ENCODE results near the gene GPR52.
"Not testable (repeated sequence)": the region's sequence is repeated elsewhere in the genome, so short reads cannot be mapped to it uniquely, and the experiment has no call there.

The GPR52 gene

GRCh38 chr1:174447866-174448530 is at the start of gene GPR52:
TSS of gene GPR52 (plus strand) at chr1:174447964. CDS start at chr1:174448112, 148 bp downstream.
- DNase-seq, result no peak

DNA sequence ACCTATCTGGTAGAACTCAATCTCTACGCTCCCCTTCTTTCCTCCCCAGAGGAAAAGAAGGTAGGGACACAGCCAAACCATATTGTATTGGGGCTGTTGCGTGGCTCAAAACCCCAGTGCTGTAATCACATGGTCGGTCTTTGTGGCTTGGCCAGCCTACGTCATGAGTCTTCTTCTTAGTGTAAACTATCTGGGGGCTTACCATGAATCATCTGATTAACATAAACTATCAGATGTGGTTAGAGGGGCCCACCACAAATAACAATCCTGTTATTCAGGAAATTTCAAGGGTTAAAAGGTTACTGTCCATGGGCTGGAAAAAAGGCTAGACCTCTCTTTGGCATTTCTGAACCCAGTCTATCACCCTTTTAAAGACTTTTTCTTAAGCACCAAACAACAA is 49.5 kb upstream of the GPR52 start:
- no peak for DNase-seq

DNA sequence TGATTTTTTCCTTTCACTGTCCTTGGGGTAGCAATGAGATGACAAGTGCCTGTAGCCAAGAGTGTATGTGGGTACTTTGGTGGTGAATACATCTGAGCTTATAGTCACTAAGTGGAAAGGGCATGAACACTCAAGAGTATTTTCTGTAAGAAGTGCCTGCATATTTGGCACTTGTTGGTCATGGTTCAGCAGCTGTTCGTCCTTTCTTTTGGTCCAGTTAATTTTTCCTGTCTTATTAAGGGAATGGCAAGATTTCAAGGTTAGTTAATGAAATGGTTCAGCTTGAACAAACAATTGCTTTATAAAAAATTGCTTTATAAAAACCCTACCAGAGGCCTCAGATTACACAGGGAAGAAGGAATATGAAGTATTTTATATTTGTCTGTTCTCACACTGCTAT is 48.6 kb upstream of the GPR52 start:
- no peak for DNase-seq

DNA sequence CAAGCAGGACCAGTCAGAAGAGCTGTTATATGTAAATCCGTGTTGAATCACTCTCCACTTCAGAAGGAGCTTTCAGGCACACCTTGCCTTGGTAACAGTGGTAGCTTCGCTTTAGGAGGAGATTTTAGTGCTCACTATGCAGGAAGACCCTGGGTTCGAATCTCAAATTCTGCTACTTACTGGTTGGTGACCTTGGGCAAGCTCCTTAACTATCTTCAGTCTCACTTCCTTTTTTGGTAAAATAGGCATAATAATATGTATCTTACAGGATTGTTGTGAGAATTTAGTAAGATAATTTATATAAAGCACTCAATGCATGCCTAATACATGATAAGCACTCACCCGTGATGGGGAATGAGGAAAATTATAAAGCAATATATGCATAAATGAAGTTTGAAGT is 46.7 kb upstream of the GPR52 start:
- no peak for DNase-seq

GRCh38 chr1:174405219-174405618 is 42.5 kb upstream of the GPR52 start:
- DNase-seq, result no peak

- no peak for DNase-seq
These were observed 41.3 kb upstream of the GPR52 start for GRCh38 chr1:174406421-174406820.

GRCh38 chr1:174407665-174408064 is 40.1 kb upstream of the GPR52 start:
- no peak for DNase-seq

DNA sequence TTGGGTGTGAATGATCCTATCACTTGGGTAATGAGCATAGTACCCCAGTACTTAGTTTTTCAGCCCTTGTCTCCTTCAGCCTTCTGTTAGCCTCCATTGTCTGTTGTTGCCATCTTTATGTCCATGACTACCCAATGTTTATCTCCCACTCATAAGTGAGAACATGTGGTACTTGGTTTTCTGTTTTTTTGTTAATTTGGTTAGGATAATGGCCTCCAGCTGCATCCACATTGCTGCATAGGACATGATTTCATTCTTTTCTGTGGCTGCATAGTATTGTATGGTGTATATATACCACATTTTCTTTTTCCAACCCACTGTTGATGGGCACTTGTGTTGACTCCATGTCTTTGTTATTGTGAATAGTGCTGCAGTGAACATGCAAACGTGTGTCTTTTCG is 39.6 kb upstream of the GPR52 start:
- no peak for DNase-seq

GRCh38 chr1:174409801-174410200 is 38.0 kb upstream of the GPR52 start:
- DNase-seq, result not testable (repeated sequence)

- no peak for DNase-seq
These were observed 34.1 kb upstream of the GPR52 start for GRCh38 chr1:174413632-174414031.

DNA sequence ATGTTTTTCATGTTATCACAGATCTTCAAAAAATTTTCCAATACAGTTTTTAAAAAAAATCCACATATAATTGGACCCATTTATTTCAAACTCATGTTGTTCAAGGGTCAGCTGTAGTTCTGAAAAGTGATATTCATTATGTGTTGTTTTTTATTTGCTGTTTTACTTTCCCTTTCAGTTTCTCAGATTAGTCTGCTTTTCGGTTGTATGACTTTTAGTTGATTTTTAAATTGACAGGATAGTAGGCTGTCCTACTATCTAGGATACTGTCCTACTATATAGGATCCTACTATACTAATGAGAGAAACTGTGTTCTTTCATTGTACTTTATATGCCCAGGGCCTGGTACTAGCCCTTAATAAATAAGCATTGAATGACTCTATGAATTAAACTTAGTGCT is 33.6 kb upstream of the GPR52 start:
- DNase-seq, result no peak

DNA sequence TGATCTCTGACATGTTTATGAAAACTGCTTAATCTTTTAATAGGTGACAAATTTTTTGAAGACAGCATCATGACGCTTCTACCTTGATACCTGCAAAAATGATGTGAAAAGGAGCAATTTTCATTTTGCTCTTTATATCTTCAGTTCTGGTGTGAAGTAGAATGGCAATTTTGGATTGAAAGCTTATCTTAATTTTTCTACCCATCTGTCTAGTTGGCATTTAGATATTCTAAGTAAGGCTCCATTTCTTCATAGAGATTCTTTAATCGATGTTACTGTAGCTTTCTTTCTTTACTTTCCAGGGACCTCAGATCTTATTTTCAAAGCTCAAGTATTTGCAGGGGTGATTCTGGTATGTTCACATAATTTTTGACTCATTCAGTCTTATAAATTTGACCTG is 32.3 kb upstream of the GPR52 start:
- no peak for DNase-seq

- no peak for DNase-seq
These were observed 29.8 kb upstream of the GPR52 start for GRCh38 chr1:174417921-174418320.

GRCh38 chr1:174425121-174425520 is 22.6 kb upstream of the GPR52 start:
- no peak for DNase-seq

DNA sequence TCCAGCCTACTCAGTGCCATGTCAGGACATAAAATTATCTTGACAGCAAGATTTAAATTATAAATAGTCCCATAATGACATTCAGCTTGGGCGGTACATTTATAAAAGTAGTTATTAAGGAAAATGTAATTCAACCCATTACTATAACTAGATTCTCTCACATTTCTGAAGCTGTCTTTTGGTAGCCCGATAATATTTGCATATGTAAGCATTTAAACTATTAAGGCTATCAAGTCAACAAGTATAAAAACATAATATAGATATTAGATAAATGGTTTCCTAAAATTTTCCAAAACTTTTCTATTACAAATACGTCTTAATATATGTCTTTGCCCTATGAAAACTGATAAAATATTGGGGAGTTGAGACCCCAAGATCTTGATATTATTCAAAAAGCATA is 21.6 kb upstream of the GPR52 start:
- DNase-seq, result no peak

GRCh38 chr1:174428033-174428432 is 19.7 kb upstream of the GPR52 start:
- no peak for DNase-seq

- DNase-seq, result no peak
These were observed 19.0 kb upstream of the GPR52 start for GRCh38 chr1:174428739-174429138.

DNA sequence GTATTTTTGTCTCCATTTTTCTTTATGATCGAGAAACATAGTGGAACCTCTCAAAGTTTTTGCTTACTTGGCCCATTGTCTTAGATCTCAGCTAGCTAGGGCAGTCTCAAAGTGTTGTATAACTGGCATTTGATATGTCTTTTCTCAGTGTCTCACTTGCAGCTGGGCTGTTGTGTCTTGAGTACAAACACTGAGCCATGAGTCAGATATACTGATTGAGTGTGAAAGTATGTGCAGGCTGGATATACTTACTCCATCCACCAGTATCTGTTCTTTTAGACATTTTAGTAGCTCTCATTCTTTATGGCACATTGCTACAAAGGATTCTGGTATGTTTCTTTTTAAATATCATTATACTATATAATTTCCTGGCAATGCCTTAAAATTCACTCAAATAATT is 14.3 kb upstream of the GPR52 start:
- no peak for DNase-seq

GRCh38 chr1:174445351-174445750 is 2.4 kb upstream of the GPR52 start:
- no peak for DNase-seq

- no peak for DNase-seq
These were observed 1.9 kb upstream of the GPR52 start for GRCh38 chr1:174445817-174446216.

- DNase-seq, result no peak
These were observed 743 bp downstream of the GPR52 start for GRCh38 chr1:174448531-174448883.

DNA sequence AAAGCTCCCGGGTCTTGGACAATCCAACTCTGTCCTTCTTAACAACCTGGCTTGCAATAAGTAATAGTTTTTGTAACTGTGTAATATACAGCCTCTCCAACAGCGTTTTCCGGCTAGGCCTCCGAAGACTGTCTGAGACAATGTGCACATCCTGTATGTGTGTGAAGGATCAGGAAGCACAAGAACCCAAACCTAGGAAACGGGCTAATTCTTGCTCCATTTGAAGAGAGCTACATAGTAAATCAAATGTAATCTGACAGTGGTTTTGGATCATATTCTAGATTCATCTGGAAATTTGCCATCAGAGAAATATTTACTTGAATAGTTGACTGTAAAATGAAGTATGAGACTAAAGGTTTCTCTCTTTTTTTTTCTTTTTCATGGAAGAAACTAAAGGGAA is 1.2 kb downstream of the GPR52 start:
- DNase-seq, result no peak

DNA sequence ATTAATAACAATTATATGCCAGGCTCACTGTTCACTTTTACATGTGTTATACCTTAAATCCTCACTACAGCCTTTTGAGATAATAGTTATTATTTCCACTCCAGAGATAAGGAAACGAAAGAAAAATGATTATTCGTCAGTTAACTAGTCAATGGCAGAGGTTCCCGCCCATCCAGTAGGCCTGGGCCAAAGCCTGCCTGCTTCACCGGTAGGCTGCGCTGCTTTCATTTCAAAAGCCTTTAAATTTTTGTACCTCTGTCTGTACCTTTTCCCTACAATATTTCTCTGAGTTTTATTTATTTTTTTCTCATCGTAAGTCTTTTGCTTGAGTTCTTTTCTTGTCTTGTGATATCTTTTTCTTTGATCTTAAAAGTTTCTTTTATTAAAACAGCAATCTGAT is 3.6 kb downstream of the GPR52 start:
- DNase-seq, result no peak

- DNase-seq, result no peak
These were observed 18.1 kb downstream of the GPR52 start for GRCh38 chr1:174465855-174466254.

- no peak for DNase-seq
These were observed 18.8 kb downstream of the GPR52 start for GRCh38 chr1:174466607-174467006.

DNA sequence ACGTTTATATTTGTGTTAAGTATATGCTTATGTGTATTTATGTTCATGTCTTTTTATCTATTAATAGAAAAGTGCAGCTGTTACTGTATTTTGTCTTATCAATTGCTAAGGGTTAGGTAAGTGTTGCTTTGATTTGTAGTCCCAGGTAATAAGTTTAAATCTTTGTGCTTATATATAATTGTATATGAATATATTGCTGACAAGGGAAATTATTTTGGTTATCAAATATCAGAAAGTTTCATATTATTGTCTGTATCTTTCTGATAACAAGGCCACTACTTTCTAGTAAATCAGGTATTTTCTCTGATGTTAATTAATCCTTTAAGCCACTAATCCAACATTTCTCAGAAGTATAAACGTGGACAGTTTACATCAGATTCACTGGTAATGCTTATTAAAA is 21.3 kb downstream of the GPR52 start:
- no peak for DNase-seq

All from femur (tissue), 1 donor.